Activated naive CD4-positive, alpha-beta T cell treated with anti-CD3 and anti-CD28 coated beads, Interleukin-2, amount 10 ng/mL, durations not matched to agents 7 days and 5 days (primary cell): ENCODE results near the gene SUGP2.
A peak's percentile ranks its signal among the peaks of the same experiment; 100 is the strongest.
"Not testable (repeated sequence)": the region's sequence is repeated elsewhere in the genome, so short reads cannot be mapped to it uniquely, and the experiment has no call there.

Experiments used
- CTCF ChIA-PET: fragments of 350-600 bp; sonication (Branson Sonifier 250); formaldehyde crosslinking; loops from one replicate; lab custom pipeline; 2021; ENCODE audit warnings: antibody characterized with exemption; lab: Charles Lee
- DNase-seq: peaks from one replicate; pipeline ENCODE4 v3.0.0-alpha.2; 2020
- H3K27ac Mint-ChIP-seq: one replicate; pipeline ENCODE4 v1.8.0; 2021; ENCODE audit warnings: mild to moderate bottlenecking, moderate library complexity, mixed read lengths
- H3K27me3 Mint-ChIP-seq: one replicate; pipeline ENCODE4 v1.8.0; 2021; ENCODE audit warnings: mild to moderate bottlenecking, mixed read lengths
- H3K36me3 Mint-ChIP-seq: one replicate; pipeline ENCODE4 v1.8.0; 2021; ENCODE audit warnings: mixed read lengths
- H3K4me1 Mint-ChIP-seq: one replicate; pipeline ENCODE4 v1.8.0; 2021; ENCODE audit warnings: mixed read lengths
- H3K4me3 Mint-ChIP-seq: one replicate; pipeline ENCODE4 v1.8.0; 2021; ENCODE audit warnings: mild to moderate bottlenecking, moderate library complexity, mixed read lengths
- H3K9me3 Mint-ChIP-seq: one replicate; pipeline ENCODE4 v1.8.0; 2021; ENCODE audit warnings: mixed read lengths

Gene SUGP2

DNA sequence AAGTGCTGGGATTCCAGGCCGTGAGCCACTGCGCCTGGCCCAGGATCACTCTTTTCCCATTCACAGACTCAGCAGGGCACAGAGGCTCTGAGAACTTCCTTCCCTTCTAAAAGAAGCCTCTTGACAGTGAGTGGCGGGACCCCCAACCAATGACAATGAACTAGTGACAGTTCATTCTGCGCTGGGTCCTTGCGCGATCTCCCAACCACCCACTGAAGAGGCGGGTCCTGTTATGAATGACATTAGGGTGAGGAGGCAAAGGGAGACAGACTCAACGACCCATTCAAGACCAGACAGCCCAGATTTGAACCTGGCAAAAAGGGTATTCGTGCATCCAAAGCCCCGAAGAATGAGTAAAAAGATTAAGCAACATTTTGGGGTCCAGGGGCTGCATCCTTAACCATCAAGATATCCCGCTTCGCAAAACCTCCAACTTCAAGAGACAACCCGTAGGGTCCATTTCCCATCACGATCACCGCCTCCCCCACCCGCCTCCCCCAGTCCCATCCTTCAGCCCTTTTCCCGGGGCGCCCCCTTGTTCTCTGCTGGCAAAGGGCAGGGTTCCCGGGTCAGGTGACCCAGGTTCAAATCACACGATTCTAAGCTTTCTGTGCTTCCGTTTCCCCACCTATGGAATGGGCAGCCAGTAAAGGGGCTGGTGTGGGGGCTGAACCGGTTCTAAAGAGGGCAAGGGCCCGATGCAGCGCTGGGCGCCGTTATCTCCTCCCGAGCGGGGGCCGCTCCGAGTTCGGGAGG lies 719 bp downstream of the SUGP2 start:
- CTCF ChIA-PET, result no interaction called here
- Mint-ChIP-seq H3K4me1 (peaks cover 45% of the 10 kb centered on the region), H3K4me3 (peak overlapping the region; percentile 96), H3K9me3 (no peaks in the 10 kb centered on the region), H3K27ac (peak overlapping the region; percentile 93), H3K36me3 (peaks cover 38% of the 10 kb centered on the region), H3K27me3 (no peaks in the 10 kb centered on the region)
- peak; percentile 93 for DNase-seq

DNA sequence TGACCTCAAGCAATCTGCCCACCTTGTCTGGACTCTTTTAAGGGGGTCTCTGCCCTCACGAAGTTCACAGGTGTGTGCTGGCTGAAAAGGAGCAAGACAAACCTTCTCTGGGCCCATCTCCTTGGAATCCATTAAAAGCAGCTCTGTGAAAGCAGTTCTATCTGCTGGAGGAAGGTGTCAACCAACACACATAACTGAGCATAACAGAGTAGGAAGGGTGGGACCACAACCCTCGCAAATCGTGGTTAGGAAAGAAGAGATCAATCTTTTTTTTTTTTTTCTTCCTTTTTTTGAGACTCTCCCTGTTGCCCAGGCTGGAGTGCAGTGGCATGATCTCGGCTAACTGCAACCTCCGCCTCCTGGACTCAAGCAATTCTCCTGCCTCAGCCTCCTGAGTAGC lies 1.4 kb downstream of the SUGP2 start:
- H3K36me3 Mint-ChIP-seq, result peaks cover 39% of the 10 kb centered on the region
- DNase-seq, result no peak
- CTCF ChIA-PET, result interaction anchor here (0.7 kb wide), 1 partner anchor 112 kb away, joined by 3 read pairs; no protein-coding TSS in a partner anchor
- H3K27me3 Mint-ChIP-seq, result no peaks in the 10 kb centered on the region
- peaks cover 49% of the 10 kb centered on the region for H3K4me1 Mint-ChIP-seq
- peak overlapping the region; percentile 96 for H3K4me3 Mint-ChIP-seq
- no peaks in the 10 kb centered on the region for H3K9me3 Mint-ChIP-seq
- peak overlapping the region; percentile 93 for H3K27ac Mint-ChIP-seq

DNA sequence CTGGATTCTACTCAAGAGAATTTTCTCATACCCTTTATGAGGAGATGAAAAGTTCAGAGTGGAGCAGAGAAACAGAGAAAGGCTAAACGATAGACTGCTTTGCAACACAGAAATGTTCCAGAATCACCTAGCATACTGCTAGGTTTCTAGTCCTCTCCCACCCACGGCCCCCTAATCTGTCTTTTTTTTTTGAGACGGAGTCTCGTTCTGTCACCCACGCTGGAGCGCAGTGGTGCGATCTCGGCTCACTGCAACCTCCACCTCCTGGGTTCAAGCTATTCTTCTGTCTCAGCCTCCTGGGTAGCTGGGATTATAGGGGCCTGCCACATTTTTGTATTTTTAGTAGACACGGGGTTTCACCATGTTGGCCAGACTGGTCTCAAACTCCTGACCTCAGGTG lies 4.8 kb downstream of the SUGP2 start:
- no peaks in the 10 kb centered on the region for H3K27me3 Mint-ChIP-seq
- H3K27ac Mint-ChIP-seq, result no peak overlapping the region
- H3K4me1 Mint-ChIP-seq, result peaks cover 25% of the 10 kb centered on the region
- H3K4me3 Mint-ChIP-seq, result no peak overlapping the region
- H3K36me3 Mint-ChIP-seq, result peaks cover 56% of the 10 kb centered on the region
- no peaks in the 10 kb centered on the region for H3K9me3 Mint-ChIP-seq
- DNase-seq, result no peak
- CTCF ChIA-PET, result no interaction called here

DNA sequence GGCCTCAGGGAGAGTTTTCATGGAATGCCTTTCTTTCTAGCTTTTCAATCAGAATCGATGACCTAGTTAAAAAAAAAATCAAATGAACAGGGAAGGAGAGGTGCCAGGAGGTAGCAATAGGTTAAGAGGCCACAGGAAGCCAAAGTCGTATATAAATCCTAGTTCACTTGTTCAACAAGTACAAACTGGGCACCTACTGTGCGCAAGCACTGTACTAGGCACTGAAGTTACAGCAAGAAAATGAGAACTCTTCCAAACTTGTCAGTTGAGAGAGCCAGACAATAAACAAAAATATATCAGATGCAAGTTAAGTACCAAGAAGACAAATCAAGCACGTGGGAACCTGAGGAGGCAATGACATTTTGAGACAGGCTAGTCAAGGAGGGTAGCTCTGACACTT lies 6.1 kb downstream of the SUGP2 start:
- peaks cover 64% of the 10 kb centered on the region for H3K36me3 Mint-ChIP-seq
- no peaks in the 10 kb centered on the region for H3K9me3 Mint-ChIP-seq
- no peaks in the 10 kb centered on the region for H3K27me3 Mint-ChIP-seq
- CTCF ChIA-PET, result interaction anchor here (0.7 kb wide), 1 partner anchor 26 kb away, joined by 3 read pairs; no protein-coding TSS in a partner anchor
- H3K27ac Mint-ChIP-seq, result no peak overlapping the region
- H3K4me3 Mint-ChIP-seq, result no peak overlapping the region
- DNase-seq, result no peak
- H3K4me1 Mint-ChIP-seq, result peaks cover 31% of the 10 kb centered on the region

DNA sequence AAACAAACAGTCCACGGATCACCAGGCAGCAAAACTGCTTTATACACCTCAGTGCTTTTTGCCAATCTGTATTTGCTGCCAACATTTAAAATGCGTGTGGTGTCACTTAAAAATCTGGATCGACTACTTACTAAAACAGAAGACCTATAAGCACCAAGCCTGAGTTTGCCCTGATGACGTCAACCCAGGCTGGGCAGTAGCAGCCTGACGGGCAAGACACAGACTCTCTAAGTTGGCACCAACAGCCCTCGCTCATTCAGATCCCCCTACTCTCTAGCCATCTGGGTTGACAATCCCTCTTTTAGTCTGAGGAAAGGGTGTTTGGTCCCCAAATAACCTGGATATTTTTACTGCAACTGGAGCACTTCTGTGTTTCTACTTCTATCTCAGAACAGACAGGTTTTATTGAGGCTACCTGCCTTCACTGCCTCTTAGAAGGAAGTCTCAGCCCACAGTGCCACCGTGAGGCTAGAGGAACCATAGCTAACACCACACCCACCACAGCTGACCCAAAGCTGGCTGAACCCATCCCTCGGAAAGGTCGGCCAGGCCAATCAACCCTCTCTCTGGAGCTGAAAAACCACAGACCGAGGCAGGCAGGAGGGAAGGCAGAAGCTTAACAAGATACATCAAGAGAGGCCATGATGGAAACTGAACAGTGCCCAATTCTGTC lies 6.9 kb downstream of the SUGP2 start:
- Mint-ChIP-seq H3K9me3 (no peaks in the 10 kb centered on the region), H3K4me1 (peaks cover 27% of the 10 kb centered on the region), H3K27me3 (no peaks in the 10 kb centered on the region), H3K36me3 (peaks cover 62% of the 10 kb centered on the region), H3K4me3 (no peak overlapping the region), H3K27ac (no peak overlapping the region)
- CTCF ChIA-PET, result no interaction called here
- no peak for DNase-seq

DNA sequence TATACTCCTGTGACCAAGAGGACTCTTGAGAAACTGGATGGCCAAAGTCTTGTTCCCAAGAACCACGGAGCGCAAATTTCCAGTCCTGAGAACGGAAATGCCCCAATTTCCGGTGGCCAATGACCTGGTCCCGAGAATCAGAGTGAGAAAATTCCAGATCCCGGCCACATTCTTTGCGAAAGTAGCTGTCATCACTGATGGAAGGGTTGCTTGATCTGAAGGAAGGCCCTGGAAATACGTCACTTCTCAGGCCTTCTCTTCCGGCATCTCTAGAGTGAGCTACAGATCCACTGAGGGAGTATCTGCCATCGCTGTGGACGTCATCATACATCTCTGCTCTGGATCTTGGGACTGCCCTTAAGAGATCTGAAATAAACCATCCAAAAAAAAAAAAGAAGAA lies 7.5 kb downstream of the SUGP2 start:
- DNase-seq, result no peak
- Mint-ChIP-seq H3K27me3 (no peaks in the 10 kb centered on the region), H3K9me3 (no peaks in the 10 kb centered on the region), H3K4me1 (peaks cover 24% of the 10 kb centered on the region), H3K36me3 (peaks cover 63% of the 10 kb centered on the region), H3K27ac (no peak overlapping the region), H3K4me3 (no peak overlapping the region)
- CTCF ChIA-PET, result no interaction called here

DNA sequence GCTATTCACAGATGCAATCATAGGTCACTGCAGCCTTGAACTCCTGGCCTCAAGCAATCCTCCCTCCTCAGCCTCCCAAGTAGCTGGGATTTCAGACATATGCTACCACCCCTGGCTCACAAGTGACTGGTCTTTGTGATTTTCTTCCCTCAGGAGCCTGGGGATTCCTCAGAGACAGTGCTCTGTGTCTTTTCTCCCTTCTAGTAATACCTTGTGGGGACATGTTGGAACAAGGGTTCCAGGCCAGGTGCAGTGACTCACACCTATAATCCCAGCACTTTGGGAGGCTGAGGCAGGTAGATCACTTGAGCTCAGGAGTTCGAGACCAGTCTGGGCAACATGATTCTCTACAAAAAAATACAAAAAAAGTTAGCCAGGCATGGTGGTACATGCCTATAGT lies 9.9 kb downstream of the SUGP2 start:
- CTCF ChIA-PET, H3K4me3 Mint-ChIP-seq, DNase-seq, H3K9me3 Mint-ChIP-seq, H3K27me3 Mint-ChIP-seq, H3K27ac Mint-ChIP-seq: not testable (repeated sequence)
- Mint-ChIP-seq H3K36me3 (peaks cover 61% of the 10 kb centered on the region), H3K4me1 (peaks cover 17% of the 10 kb centered on the region)

DNA sequence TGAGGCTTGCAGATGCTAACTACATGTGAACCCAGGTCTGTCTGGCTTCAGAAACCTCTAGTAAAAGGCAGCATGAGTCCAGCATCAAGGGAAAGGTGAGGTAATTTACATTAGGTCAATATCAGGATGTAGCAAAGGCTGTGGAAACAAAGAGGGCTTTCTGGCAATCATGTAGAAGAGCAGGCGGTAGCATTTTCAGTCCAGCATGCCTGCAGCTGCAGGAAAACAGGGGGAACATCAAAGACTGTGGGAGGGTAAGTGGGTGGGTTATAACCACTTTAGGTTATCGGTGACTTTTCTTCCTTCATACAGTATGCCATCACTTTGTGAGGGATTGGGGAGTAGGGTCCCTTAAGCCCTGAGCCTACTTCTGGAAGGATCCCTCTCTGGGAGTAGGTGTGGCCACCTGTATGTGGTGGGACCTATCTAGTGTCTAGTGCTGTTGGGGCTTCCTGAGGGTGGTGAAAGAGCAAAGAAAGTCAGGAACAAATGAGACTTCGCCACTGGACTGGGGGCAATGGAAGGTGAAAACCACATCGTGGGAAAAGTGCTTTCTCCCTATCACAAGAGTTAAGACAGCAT lies 10.8 kb downstream of the SUGP2 start:
- Mint-ChIP-seq H3K4me3 (no peak overlapping the region), H3K27ac (no peak overlapping the region), H3K9me3 (no peaks in the 10 kb centered on the region), H3K27me3 (no peaks in the 10 kb centered on the region), H3K4me1 (peaks cover 14% of the 10 kb centered on the region), H3K36me3 (peaks cover 57% of the 10 kb centered on the region)
- no peak for DNase-seq
- CTCF ChIA-PET, result no interaction called here

DNA sequence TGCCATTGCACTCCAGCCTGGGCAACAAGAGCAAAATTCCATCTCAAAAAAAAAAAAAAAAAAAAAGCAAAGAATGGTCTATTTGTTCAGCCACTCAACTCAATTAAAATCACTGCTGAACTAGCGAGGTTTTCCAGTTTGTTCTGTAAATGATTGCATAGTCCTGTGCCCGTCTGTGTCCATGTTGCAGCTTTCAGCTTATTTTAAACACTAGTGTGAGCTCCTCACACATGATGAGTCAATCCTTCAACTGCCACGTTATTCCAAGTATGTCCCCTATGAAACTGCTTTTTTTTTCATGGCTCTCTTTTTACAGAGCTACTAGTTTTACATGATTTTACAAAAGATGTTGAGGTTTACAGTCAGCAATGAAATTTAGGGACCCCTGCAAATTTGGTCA lies 12.2 kb downstream of the SUGP2 start:
- Mint-ChIP-seq H3K4me1 (peaks cover 10% of the 10 kb centered on the region), H3K9me3 (no peaks in the 10 kb centered on the region), H3K36me3 (peaks cover 56% of the 10 kb centered on the region), H3K27me3 (no peaks in the 10 kb centered on the region), H3K27ac (no peak overlapping the region), H3K4me3 (no peak overlapping the region)
- no peak for DNase-seq
- CTCF ChIA-PET, result interaction anchor here (0.6 to 0.8 kb wide), 2 partner anchors 42 to 471 kb away, joined by 3 read pairs; no protein-coding TSS in a partner anchor

DNA sequence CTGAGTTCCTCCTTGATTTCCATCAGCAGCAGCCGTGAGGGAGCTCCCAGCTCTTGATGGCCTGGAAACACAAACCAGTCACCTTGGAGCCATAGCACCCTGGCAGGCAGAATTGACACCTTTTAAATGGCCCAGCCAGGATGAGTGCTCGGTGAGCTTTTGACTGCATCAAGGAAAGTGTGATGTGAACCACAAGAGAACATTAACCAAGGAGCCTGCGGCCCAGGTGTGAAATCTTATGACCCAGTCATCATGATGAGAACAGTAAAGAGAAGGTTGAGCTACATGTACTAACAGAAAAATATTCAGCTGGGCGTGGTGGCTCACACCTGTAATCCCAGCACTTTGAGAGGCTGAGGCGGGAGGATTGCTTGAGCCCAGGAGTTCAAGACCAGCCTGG lies 22.8 kb downstream of the SUGP2 start:
- Mint-ChIP-seq H3K4me3 (no peak overlapping the region), H3K4me1 (no peaks in the 10 kb centered on the region), H3K27ac (no peak overlapping the region), H3K36me3 (peaks cover 50% of the 10 kb centered on the region), H3K27me3 (no peaks in the 10 kb centered on the region), H3K9me3 (no peaks in the 10 kb centered on the region)
- DNase-seq, result no peak
- CTCF ChIA-PET, result interaction anchor here (1.0 kb wide), 1 partner anchor 11 kb away, joined by 3 read pairs; no protein-coding TSS in a partner anchor

DNA sequence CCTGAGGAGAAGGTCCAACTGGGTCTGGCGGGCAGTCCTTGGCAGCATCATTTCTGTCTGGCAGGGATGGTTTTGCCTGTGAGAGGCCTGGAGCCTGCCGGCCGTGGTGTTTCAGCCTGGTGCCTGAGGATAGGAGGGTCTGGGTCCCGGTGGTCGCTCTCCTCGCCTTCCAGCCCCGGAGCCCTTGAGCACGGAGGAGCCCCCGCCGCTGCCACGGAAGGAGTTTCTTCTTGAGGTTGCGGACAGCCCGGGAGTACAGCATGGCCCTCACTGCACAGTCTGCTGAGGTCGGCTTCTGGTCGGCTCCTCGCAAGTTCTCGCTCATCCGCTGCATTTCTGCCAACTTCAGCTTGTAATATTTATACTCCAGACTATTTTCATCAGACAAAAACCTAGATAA lies 23.4 kb downstream of the SUGP2 start:
- CTCF ChIA-PET, result no interaction called here
- no peaks in the 10 kb centered on the region for H3K9me3 Mint-ChIP-seq
- no peak overlapping the region for H3K27ac Mint-ChIP-seq
- H3K27me3 Mint-ChIP-seq, result no peaks in the 10 kb centered on the region
- H3K4me3 Mint-ChIP-seq, result no peak overlapping the region
- H3K4me1 Mint-ChIP-seq, result no peaks in the 10 kb centered on the region
- H3K36me3 Mint-ChIP-seq, result peaks cover 50% of the 10 kb centered on the region
- DNase-seq, result no peak

DNA sequence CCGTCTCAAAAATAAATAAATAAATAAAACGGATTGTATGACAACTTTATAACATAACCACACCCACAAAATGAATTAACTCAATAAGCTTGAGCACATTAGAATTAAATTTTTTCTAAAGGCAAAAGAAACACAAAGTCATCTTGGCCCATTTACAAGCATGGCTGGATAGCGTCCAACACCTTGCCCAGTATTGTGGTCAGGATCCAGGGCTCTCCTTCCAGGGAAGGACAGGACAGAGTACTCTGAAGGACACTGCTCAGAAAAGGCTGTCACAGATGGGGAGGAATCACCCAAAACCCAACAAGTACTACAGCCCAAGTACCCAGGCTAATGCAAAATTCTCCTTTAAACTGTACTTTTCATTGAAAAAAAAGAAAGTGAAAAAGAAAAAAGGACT lies 27.1 kb downstream of the SUGP2 start:
- no peaks in the 10 kb centered on the region for H3K4me1 Mint-ChIP-seq
- no peaks in the 10 kb centered on the region for H3K27me3 Mint-ChIP-seq
- CTCF ChIA-PET, result no interaction called here
- no peak overlapping the region for H3K4me3 Mint-ChIP-seq
- no peak for DNase-seq
- H3K36me3 Mint-ChIP-seq, result peaks cover 60% of the 10 kb centered on the region
- H3K9me3 Mint-ChIP-seq, result no peaks in the 10 kb centered on the region
- H3K27ac Mint-ChIP-seq, result no peak overlapping the region

DNA sequence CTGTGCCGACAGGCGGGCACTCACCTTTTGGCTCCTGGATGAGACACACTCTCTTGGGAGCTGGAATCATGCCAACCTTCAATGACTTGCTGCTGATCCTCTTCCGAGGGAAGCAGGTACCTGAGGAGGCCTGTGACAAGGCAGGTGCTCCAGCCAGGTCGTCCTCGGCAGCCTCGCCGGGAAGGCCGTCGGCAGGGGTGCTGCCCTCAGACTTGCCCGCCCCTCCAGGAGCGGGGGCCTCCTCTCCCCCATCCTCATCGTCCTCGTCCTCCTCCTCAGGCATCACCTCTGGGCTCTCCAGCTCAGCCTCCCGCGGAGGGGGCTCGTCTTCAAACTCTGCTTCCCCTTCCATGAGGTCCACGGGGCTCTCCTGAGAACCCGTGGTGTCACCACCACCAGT lies 29.2 kb downstream of the SUGP2 start:
- H3K27me3 Mint-ChIP-seq, result no peaks in the 10 kb centered on the region
- CTCF ChIA-PET, result no interaction called here
- no peak overlapping the region for H3K4me3 Mint-ChIP-seq

DNA sequence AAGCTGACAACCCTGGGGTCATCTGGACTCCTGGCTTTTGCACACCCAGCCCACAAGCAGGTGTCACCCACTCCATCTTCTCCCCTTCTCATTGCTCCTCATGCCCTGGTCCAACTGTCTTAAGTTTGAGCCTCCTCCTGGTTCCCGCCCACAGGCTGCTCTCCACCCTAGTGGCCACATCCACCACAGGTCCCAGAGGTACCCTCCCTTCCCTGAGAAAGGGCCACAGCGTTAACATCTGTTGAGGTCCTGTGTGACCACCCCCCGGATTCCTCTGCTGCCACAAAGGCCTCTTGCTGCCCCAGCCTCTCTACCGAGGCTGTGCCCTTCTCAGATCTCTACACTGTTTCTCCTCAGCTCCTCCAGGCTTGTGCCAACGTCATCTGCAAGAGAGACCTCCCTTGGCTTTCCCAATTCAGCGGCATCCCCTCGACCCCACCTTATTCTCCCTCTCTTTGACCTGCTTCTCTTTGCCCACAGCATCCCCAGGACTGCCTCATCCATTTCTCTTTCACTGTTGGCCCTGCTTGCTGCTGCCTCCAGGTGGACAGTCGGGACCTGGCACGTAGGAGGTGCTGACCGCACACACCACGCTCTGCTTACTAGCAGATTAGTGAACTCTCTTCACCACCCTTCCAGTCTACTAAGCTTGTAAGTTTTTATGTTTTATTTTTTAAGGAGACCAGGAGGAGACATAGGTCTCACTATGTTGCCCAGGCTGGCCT lies 33.3 kb downstream of the SUGP2 start:
- DNase-seq, result no peak
- H3K4me1 Mint-ChIP-seq, result peaks cover 21% of the 10 kb centered on the region
- CTCF ChIA-PET, result interaction anchor here (1.1 kb wide), 1 partner anchor 11 kb away, joined by 3 read pairs; no protein-coding TSS in a partner anchor
- H3K36me3 Mint-ChIP-seq, result peaks cover 47% of the 10 kb centered on the region
- no peaks in the 10 kb centered on the region for H3K27me3 Mint-ChIP-seq
- no peaks in the 10 kb centered on the region for H3K9me3 Mint-ChIP-seq
- H3K4me3 Mint-ChIP-seq, result no peak overlapping the region
- peak overlapping the region; percentile 17 for H3K27ac Mint-ChIP-seq

More for the DNA sequence above, 29.2 kb downstream of the SUGP2 start:
- Mint-ChIP-seq H3K4me1 (peaks cover 13% of the 10 kb centered on the region), H3K36me3 (peaks cover 58% of the 10 kb centered on the region), H3K27ac (no peak overlapping the region), H3K9me3 (no peaks in the 10 kb centered on the region)
- no peak for DNase-seq
